ENCODE data around the gene RGS12.
"Not testable (repeated sequence)": the region's sequence is repeated elsewhere in the genome, so short reads cannot be mapped to it uniquely, and the experiment has no call there.

Gene RGS12

DNA sequence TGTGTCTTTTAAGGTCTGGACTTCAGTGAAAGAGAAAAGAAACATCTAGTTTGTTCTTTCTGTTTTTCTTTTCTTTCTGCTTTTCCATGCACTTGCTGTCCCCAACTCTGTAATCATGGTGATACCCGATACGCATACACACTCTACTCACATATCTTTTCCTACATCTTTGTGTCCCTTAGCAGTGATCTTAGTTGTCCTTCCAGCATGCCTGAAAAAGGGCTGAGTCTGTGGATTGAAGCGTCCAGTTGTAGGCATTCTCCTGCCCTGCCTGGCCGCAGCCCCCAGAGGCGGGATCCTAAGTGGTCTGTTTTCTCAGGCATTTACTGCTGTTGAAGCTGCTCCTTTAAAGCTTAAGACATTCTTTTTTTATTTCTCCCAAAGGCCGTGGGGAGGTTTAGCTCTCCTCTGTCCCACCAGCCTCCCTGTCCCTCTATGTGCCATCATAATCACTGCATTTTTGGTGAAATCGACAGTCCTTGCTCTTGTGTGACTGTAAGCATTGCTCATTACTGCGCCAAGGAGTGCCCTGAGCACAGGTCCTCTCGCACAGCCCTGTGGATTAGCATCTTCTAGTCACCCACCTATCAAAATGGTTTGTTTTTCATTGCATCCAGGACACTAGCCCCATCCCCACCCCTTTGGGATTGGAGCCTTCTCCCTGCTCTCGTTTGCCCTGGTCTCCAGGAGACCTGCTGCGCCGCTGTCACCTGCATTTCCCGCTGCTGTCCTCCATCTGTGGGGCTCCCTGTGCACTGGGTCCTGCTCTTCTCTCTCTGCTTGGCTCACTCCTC lies 4.4 kb downstream of the RGS12 start:
- DNase-seq, result no peak

DNA sequence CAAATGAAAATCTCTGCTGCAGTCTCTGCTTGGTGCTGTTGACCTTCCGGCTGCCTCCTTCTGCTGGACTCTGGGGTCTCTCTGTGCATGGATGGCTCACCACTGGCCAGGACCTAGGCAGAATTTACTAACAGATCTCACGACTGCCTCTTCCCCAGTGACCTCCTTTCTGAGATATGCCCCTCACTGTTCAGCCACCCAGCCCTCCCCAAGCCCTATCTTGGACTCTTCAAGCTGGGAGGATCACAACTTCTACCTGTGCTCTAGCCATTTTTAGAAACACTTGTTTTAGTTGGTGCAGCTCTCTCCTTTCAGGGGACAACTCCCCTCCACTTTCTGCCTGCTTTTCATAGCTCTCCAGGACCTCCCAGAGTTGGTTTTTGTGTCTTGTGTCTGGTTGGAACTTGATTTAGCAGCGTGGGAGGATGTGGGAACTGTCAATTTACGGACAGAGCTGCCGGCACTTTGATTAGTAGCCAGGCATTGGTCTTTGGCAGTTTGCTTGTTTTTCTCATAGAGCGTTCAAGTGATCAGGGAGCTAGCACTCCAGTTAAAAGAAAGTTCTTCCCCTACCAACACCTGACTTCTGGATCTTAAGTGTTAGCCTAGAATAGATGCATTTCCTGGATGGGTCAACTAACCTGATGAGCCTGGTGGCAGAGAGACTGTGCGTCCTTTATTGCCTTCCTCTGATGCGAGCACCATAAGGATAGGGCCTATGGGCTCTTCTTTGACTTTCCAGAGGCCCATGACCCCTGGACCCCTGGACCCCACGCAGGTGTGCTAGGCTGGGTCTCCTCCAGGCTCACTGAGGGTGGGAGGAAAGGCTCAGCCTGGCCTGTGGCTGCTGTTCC lies 6.5 kb downstream of the RGS12 start:
- DNase-seq, result no peak

DNA sequence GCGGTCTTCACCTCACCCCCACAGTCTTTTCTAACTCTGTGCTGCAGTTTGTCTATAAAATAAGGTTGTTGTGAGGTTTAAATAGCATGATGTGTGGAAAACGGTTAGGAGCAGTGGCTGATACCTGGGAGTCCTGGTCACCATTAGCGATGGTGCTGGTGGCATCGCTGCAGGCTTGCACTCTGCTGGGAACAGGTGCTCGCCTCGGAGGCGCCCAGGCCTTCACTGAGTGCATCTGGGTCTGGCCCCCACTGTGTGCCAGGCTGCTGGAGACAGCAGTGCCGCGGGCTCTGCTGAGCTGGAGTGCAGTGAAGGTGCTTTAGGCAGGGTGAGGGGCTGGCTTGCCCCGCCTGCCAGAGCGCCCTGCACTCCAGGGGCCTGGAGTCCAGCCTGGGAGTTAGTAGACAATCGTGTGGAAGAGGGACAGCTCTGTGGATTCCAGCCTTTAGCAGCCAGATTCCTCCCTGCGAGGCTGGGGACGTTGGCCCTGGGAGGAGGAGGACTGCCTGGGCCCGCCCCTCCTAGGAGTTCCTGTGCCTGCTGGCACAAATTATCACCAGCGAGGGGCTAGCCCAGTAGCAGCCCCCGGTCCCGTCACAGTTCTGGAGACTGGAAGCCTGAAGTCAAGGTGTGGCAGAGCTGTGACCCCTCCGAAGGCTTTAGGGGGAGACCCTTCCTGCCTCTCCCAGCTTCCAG lies 7.3 kb downstream of the RGS12 start:
- no peak for DNase-seq

DNA sequence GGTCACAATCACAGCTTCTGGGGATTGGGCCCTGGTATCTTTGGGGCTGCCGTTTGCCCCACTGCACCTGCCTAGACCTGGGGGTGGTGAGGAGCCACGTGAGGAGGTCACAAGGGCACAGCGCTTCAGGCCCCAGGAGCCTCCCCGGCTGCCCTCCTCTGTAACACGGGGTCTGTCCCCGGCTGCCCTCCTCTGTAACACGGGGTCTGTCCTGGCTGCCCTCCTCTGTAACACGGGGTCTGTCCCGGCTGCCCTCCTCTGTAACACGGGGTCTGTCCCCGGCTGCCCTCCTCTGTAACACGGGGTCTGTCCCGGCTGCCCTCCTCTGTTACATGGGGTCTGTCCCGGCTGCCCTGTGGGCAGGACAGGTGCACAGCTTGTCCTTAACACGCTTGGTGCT lies 8.1 kb downstream of the RGS12 start:
- not testable (repeated sequence) for DNase-seq

DNA sequence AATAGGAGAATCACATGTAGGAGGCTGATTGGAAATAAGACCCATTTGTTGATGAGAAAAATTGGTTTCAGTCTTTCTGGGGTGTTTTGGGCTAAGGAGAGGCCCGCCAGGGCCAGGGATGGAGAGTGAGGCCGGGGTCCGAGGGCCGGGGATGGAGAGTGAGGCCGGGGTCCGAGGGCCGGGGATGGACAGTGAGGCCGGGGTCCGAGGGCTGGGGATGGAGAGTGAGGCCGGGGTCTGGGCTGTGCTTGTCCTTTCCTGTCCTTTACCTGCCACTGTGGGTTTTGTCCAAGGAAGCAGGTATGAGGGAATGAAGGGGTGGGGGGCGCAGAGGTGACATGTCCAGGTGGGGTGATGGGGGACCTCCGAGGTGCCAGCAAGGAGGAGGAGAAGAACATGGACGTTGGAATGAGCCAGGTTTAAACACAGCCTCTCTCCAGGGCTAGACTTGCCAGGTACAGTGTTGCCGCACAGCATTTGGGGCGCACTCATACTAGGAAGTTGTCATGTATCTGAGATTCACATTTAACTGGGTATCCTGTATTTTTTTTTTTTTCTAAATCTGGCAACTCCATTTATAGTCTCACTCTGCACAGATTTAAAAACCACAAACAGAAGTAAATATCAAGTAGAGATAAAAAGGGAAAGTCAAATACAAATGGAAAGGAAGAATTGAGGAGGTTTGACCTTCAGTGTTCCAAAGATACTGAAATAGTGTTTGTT lies 8.8 kb downstream of the RGS12 start:
- DNase-seq, result no peak

DNA sequence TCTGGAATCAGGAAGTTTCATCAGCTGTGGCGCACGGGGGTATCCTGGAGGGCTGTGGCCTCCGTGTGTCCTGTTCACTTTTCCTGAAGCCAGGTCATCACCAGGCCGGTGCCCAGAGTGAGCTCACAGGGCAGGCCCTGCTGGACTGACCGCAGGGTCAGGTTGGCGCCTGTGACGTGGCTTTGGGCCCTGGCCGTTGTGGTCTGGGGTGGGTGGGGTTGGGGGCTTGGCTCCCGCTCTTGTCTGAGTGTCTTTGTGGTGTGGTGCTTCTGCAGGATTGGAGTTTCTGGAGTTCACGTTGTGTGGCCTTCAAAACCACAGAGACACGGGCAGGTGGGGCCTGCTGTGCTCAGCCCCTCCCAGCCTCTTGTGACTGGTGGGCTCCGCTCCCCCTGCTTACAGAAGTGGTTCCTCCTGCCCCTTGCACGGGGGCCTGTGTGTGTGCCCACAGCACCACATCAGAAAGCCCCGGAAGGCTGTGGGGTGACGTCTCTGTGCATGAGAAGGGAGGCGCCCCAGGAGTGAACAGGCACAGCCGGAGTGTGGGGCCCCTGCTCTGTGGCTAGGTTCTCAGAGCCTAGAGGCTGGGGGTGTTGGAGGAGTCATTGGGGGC lies 9.5 kb downstream of the RGS12 start:
- peak; percentile 37 to 61 (median 52) for DNase-seq

DNA sequence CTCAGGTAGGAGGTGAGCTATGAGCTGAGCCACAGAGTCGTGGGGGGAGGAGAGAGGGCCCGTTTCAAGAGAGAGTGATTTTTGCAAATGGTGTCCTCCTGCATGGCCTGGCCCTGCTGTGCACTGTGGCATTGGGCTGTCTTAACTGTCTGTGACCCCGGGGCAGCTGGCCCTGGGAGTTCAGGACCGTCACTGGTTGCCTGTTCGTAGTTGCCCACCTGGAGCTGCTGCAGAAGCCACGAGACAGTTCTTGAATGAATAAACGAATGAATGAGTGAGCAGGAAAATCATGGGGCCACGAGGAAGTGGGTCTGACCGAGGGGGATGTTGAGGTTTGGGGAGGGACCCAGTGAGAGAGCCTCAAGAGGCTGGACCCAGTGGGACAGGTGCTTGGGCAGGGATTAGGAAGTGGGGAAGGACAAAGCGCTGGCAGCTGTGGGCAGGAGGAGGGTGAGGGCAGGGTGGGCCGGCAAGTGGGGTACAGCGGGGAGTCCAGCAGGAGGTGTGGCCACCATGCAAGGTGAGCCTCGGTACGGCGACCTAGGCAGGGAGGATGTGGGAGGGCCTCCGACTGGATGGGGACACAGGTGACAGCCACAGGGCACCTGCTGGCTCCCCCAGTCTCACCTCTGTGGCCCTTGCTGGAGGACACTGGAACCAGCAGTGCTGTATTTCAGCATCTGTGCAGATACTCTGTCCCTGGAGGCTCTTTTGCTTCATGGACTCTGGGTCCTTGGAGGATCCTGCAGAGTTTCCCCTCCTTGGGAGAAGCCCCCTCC lies 10.2 kb downstream of the RGS12 start:
- no peak for DNase-seq

DNA sequence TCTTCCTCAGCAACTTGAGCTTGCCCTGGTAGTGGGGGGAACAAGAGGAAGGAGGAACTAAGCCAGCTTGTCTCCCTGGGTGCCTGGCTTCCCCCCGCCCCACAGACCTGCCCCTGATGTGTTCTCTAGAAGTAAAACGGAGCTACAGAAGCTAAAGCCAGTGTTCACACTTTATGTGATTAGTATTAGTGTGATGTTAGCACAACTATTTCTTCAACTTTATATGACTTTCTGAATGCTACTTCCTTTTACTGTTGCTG lies 10.7 kb downstream of the RGS12 start:
- no peak for DNase-seq

DNA sequence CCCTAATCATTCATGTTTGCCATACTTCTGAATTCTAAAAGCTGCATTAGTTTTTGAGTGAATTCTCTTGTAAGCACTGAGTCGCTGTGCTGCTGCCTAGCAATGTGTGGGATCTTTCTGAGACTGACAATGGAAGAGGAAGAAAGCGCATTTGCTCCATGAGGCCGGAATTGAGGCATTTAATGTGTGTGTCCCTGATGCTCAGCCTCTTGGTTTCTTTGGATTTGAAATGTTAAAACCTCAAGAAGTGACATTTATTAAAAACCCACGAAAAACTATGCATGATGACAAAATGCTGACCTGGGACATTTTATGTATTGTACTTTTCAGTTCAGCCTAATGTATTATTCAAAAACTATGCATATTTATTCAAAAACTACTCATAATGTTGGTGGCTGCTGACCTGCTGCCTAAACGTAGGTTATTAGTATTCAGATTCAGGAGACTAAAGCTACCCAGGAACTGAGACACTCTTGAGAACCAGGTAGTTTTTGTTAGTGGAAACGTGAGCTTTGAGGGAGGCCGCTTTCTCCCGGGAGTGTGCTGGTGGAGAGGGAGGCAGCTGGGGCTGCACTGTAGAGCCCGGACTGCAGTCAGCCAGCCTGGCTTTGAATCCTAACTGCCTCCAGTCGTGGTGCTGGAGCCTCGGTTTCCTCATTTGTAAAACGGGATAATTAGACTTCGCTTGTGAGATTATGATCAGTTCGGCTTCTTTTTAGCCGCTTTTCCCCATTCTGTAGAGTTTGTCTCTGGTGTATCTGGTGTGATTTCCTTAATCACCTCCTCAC lies 11.3 kb downstream of the RGS12 start:
- peak in 1 of 4 experiments; percentile 14 for DNase-seq

DNA sequence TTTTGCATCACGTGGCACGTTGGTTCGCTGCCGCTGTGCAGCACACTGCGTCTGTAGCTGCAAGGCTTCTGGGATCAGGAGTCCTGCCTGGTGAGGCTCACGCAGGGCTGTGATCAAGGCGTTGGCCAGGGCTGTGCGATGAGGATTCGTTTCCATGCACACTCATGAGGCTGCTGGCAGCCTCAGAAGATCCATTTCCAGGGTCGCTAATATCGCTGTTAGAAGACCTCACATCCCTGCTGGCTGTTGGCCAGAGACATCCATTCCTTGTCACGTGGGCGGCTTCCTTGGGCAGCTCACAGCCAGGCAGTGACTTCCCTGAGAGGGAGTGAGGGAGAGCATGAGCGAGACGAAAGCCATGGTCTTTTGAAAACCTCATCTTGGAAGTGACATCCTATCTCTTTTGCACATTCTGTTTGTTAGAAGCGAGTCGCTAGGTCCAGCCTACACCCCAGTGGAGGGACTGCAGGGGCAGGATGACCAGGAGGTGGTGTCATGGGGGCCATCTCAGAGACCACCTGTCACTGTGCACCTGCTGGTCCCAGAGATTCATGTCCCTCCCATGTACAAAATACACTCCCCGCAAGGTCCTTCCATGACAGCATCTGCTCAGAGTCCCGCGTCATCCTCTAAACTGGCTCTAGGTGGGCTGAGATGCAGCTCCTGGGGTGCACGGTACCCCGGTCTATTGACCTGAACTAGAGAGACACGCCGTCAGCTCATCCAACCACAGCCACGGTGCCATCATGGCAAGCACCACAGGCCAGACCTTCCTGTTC lies 12.2 kb downstream of the RGS12 start:
- DNase-seq, result no peak

DNA sequence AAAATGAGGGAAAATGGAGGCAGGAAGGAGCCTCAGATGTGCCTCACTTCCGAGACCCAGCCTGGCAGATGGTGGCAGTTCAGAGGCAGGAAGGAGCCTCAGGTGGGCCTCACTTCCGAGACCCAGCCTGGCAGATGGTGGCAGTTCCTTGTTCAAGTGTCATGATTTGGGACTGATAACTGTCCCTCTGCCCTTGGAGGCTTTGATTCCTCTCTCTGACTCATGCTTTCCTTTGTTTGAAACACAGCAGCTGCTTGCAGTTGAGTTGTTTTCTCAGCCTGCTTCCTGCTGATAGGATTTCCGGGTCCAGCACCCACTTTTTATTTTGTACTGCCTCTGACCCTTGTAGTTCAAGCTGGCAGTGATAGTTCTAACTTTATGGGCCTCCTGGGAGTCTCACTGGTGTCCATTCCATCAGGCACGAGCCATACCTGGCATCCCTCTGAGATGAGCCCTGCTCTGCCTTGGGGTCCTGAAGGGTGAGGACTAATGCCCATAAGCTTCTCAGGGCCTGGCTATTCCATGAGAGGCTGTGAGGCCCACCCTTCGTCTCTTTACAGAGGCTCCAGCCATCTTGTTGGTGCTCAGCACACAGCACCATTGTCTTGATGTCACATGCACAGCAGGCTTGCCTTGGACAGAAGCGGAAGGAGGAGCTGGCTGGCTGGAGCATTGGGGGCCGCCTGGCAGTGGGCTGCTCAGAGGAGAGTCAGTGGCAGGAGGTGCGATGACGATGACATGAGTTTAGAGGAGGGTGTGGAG lies 13.0 kb downstream of the RGS12 start:
- peak in 2 of 4 experiments; percentile 19 to 57 for DNase-seq

DNA sequence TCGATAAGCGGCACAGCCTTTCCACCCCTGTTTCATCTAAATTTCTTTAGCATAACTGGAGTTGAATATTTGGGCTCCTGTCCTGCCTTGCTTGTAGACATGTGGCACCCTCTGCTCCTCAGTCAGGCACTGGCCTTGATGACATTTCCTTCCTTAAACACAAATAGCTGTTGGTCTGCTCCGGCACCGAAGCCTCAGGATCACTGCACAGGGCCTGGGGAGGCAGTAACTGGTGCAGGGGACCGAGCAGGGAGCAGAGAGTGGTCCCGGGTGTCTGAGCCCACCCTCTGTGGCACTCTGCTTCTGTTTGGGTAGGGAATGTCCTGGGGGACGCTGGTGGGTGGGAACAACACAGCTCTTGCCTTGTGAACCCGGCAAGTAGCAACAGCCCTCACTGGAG lies 13.6 kb downstream of the RGS12 start:
- peak in 2 of 4 experiments; percentile 14 to 32 for DNase-seq

DNA sequence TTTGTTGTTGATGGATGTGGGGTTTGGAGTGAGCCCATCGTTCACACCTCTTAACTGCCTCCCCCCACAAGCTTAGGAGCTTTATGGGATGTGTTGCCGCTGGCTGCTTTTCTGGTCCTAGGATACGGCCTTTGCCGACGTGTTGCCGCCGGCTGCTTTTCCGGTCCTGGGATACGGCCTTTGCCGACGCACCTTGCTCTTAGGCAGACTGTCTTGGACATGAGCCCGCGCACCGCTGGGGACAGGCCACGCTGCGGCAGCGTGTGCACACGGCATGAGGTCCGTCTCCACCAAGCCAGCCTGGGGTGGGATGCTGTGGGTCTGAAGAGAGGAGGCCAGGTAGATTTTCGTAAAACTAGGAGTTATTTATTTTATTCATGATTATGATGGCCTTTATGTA lies 14.2 kb downstream of the RGS12 start:
- DNase-seq, result no peak

DNA sequence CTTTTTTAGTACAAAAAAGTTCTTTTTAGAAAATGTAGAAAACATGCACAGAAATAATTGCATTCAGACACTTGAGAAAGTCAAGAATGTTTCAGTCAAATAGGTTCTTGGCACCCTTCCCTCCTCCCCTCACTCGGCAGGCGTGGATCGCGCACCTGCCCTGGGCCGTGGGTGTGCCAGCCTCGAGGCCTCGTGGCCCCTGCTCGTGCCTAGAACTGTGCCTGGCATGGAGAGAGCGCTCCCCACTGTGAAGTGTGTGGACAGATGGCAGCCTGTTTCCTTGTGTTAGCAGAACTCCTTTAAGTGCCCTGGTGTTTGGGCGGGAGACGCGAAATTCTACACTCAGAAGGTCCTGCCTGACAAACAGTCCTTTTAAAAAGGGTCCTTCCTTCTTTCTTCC lies 14.7 kb downstream of the RGS12 start:
- no peak for DNase-seq

DNA sequence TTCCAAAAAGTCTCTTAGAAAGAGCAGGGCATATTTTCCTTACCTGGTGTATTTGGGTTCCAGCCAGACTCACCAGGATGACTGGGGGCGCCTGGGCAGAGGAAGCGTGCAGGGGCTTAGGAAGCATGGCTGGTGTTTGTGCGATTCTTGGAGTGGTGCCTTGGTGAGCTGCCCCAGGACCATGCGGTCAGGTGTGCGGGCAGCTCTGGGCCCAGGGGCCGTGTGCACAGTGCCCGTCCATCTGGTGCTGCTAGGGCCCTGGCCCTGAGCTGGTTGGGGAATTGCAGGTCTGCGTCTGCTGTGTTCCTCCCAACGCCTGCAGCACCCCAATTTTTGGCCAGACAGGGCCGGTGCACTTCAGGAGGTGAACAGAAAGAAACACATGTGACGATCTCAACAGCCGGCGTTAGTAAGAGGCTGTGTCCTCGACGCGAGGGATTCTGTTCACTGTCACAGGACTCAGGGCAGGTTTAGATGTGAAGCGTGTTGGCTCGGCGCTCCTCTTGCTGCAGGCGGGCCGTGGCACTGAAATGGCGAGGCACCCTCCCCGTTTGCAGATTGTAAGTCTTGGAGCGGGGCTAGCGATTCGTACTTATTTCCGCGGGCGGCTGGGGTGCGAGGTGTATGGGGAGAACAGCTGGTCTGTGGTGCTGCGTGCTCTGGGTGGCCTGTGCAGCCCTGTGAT lies 15.2 kb downstream of the RGS12 start:
- DNase-seq, result no peak

DNA sequence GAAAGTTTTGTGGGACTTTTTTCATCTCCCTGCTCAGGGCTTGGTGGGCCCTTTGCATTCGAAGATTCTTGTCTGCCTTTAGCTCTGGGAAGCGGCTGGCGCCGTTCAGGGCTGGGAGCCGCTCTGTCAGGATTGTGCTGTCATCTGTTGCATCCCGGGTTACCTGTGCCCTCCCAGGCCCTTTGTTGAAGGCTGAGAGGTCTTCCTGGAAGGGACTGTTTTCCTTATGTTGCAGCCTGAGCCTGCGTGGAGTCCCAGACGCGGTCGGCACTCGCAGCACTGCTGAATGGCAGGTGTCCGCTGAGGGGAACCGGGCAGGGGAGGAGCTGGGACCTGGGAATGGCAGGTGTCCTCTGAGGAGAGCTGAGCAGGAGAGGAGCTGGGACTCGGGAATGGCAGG lies 15.9 kb downstream of the RGS12 start:
- no peak for DNase-seq

DNA sequence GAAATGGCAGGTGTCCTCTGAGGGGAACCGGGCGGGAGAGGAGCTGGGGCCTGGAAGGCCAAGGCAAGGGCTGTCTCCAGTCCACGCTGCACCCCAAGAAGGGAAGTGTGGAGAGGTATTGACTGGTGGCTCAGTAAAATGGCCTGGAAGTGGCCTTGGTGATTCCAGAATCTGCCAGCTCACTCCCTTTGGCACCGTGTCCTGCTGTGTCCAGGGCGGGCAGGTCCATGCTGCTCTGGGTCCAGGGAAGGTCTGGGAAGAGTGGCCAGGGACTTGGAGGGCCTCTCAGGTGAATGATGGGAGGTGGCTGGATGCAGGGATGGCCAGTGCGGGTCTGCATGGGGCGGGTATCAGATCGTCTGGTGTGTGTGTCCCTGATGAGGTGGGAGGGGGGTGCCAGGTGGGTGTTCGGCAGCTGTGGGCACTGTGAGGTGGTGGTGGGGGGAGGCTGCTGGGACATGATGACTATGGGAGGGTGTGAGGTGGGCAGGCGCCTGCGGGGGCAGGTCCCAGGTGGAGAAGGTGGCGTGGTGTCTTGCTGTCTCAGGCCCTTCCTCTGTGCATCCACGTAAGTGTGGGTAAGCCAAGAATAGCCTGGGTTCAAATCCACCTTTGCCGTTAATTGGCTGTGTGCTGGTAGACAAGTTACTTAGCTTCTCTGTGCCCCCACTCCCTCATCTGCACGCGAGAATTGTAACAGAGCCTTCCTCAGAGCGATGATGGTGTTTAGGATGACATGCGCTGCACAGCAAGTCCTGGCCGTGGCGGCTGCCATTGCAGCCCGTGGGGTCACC lies 17.7 kb downstream of the RGS12 start:
- DNase-seq, result no peak

DNA sequence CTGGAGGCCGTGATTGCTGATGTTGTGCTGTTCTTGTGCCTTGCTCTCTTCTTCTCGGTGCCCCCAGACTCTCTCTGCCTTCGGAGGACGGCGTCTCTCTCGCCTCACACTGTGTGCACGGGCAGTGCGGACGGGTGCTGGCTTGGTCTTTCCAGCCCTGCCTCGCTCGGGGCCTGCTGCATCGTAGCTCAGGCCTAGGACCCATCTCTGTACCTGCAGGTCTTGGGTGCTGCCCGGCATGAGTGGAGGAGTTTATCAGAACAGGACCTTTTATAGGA lies 18.2 kb downstream of the RGS12 start:
- no peak for DNase-seq

Measured in suppressor macrophage (primary cell).